ENCODE measurements around the gene ATF7IP.
A peak's percentile ranks its signal among the peaks of the same experiment; 100 is the strongest.
"Not testable (repeated sequence)": the region's sequence is repeated elsewhere in the genome, so short reads cannot be mapped to it uniquely, and the experiment has no call there.

Gene ATF7IP

GRCh38 chr12:14365294-14366208 is at the start of gene ATF7IP:
Gene ATF7IP (plus strand): TSS chr12:14365682. CDS start chr12:14423916, 58,234 bp downstream.
- peak; percentile 97 for DNase-seq (ENCODE audit: low read depth, low spot score)

GRCh38 chr12:14317362-14318146 is 47.9 kb upstream of the ATF7IP start:
- DNase-seq (ENCODE audit: low read depth, low spot score): peak; percentile 4

- DNase-seq (ENCODE audit: low read depth, low spot score): not testable (repeated sequence)
These were observed 45.6 kb upstream of the ATF7IP start for GRCh38 chr12:14319704-14320427.

- no peak for DNase-seq (ENCODE audit: low read depth, low spot score)
These were observed 43.1 kb upstream of the ATF7IP start for GRCh38 chr12:14322403-14322802.

GRCh38 chr12:14325716-14326343 is 39.7 kb upstream of the ATF7IP start:
- DNase-seq (ENCODE audit: low read depth, low spot score): no peak

GRCh38 chr12:14326699-14327098 is 38.8 kb upstream of the ATF7IP start:
- DNase-seq (ENCODE audit: low read depth, low spot score): peak; percentile 3

- peak; percentile 13 for DNase-seq (ENCODE audit: low read depth, low spot score)
These were observed 37.8 kb upstream of the ATF7IP start for GRCh38 chr12:14327711-14328110.

GRCh38 chr12:14332482-14332881 is 33.0 kb upstream of the ATF7IP start:
- no peak for DNase-seq (ENCODE audit: low read depth, low spot score)

GRCh38 chr12:14340371-14340770 is 25.1 kb upstream of the ATF7IP start:
- no peak for DNase-seq (ENCODE audit: low read depth, low spot score)

GRCh38 chr12:14351524-14351923 is 14.0 kb upstream of the ATF7IP start:
- DNase-seq (ENCODE audit: low read depth, low spot score): not testable (repeated sequence)

- DNase-seq (ENCODE audit: low read depth, low spot score): not testable (repeated sequence)
These were observed 13.4 kb upstream of the ATF7IP start for GRCh38 chr12:14352066-14352465.

GRCh38 chr12:14354665-14355064 is 10.8 kb upstream of the ATF7IP start:
- DNase-seq (ENCODE audit: low read depth, low spot score): not testable (repeated sequence)

GRCh38 chr12:14356147-14356546 is 9.3 kb upstream of the ATF7IP start:
- DNase-seq (ENCODE audit: low read depth, low spot score): no peak

- DNase-seq (ENCODE audit: low read depth, low spot score): no peak
These were observed 8.0 kb upstream of the ATF7IP start for GRCh38 chr12:14357486-14357885.

GRCh38 chr12:14362352-14362751 is 3.1 kb upstream of the ATF7IP start:
- DNase-seq (ENCODE audit: low read depth, low spot score): no peak

- DNase-seq (ENCODE audit: low read depth, low spot score): no peak
These were observed 755 bp upstream of the ATF7IP start for GRCh38 chr12:14364583-14365271.

GRCh38 chr12:14366209-14367039 is 942 bp downstream of the ATF7IP start:
- DNase-seq (ENCODE audit: low read depth, low spot score): peak; percentile 38

- DNase-seq (ENCODE audit: low read depth, low spot score): peak; percentile 45
These were observed 1.7 kb downstream of the ATF7IP start for GRCh38 chr12:14367040-14367661.

- no peak for DNase-seq (ENCODE audit: low read depth, low spot score)
These were observed 3.8 kb downstream of the ATF7IP start for GRCh38 chr12:14369311-14369710.

Measured in astrocyte of the hippocampus (primary cell).